GM21447 (cell line): Measurements from ENCODE around the gene SAMD5.

ENCODE experiments used
- ATAC-seq: cut with Tn5 transposase; IDR thresholded peaks from one replicate; pipeline ENCODE4 v1.9.1; 2021; ENCODE audit not compliant: unreplicated experiment

SAMD5 gene

DNA sequence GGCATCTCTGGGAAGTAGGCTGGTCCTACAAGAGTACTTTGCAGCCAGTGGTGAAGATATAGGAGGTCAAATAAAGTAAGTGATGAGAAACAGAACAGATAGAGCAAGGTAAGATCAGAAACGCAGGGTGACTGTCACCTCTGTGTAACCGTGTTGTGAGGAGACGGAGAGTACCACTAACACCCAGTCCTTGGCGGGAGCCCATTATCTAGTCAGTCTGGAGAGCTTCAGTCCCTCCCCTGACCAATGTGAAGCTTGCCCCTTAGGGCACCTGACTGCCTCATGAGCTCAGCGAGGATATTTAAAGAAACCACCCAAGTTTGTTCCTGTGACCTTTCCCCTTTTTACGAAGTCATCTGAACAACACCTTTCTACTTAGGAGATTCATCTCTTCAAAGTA lies 110.0 kb downstream of the SAMD5 start:
- ATAC-seq: no peak

DNA sequence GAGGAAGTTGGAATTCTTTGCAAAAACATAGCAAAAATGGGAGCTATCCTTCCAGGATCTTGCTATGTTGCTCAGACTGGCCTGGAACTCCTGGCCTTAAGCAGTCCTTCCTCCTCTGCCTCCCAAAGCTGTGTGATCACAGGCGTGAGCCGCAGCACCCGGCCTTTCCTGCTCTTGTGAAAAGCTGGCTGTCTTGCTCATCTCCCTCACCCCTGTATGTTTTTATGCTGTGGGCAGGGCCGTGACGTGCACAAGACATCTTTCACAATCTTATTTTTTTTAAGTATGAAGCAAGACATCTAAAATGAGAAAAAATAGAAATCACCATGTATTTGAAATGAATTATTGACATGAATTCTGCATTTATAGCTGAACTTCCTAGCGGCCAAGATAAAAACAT lies 110.4 kb downstream of the SAMD5 start:
- ATAC-seq: no peak
